Measurements from ENCODE around the gene HSPA1A.
A peak's percentile ranks its signal among the peaks of the same experiment; 100 is the strongest.
"Not testable (repeated sequence)": the region's sequence is repeated elsewhere in the genome, so short reads cannot be mapped to it uniquely, and the experiment has no call there.

The HSPA1A gene

GRCh38 chr6:31861919-31862343 lies 46.6 kb downstream of the HSPA1A start:
- no peaks in the 10 kb centered on the region for H3K4me1 ChIP-seq (ENCODE audit: insufficient read depth, poor library complexity, severe bottlenecking)
- no peak for ATAC-seq (ENCODE audit: low read depth)
- H3K36me3 ChIP-seq (ENCODE audit: low read depth): 0 out of 2 replicates have a peak, but pooled peaks cover 13% of the 10 kb centered on the region
- H3K9me3 ChIP-seq (ENCODE audit: severe bottlenecking): no peaks in the 10 kb centered on the region
- TF ChIP-seq CTCF (IDR thresholded peaks at IDR 0.05; ENCODE audit: poor library complexity, severe bottlenecking): no peak
- peak overlapping the region; percentile 66 for H3K4me3 ChIP-seq (ENCODE audit: severe bottlenecking)
- no peak overlapping the region for H3K27ac ChIP-seq (ENCODE audit: poor library complexity, severe bottlenecking)
- H3K27me3 ChIP-seq (ENCODE audit: insufficient read depth, poor library complexity, severe bottlenecking): no peaks in the 10 kb centered on the region
- DNase-seq (ENCODE audit: low spot score): no peak

- Histone ChIP-seq H3K27ac (ENCODE audit: poor library complexity, severe bottlenecking) (peak within 1 kb of the TSS; percentile 60), H3K36me3 (ENCODE audit: low read depth) (0 out of 2 replicates have a peak, but pooled peaks cover 13% of the 10 kb centered on the region), H3K4me3 (ENCODE audit: severe bottlenecking) (peak within 1 kb of the TSS; percentile 66), H3K9me3 (ENCODE audit: severe bottlenecking) (no peaks in the 10 kb centered on the region), H3K4me1 (ENCODE audit: insufficient read depth, poor library complexity, severe bottlenecking) (no peaks in the 10 kb centered on the region), H3K27me3 (ENCODE audit: insufficient read depth, poor library complexity, severe bottlenecking) (no peaks in the 10 kb centered on the region)
- no peak for TF ChIP-seq CTCF (IDR thresholded peaks at IDR 0.05; ENCODE audit: poor library complexity, severe bottlenecking)
- peak; percentile 96 for ATAC-seq (ENCODE audit: low read depth)
- DNase-seq (ENCODE audit: low spot score): peak; percentile 100
Observed at GRCh38 chr6:31862344-31863235, 47.2 kb downstream of the HSPA1A start, which contains the start of gene NEU1. Gene NEU1, minus strand, starts transcription at chr6:31862821. Its CDS starts 45 bp downstream, at chr6:31862776.

- H3K36me3 ChIP-seq (ENCODE audit: low read depth); H3K4me1 ChIP-seq (ENCODE audit: insufficient read depth, poor library complexity, severe bottlenecking); ATAC-seq (ENCODE audit: low read depth); H3K27me3 ChIP-seq (ENCODE audit: insufficient read depth, poor library complexity, severe bottlenecking); H3K9me3 ChIP-seq (ENCODE audit: severe bottlenecking); DNase-seq (ENCODE audit: low spot score): not testable (repeated sequence)
- Histone ChIP-seq H3K4me3 (ENCODE audit: severe bottlenecking) (peak overlapping the region; percentile 66), H3K27ac (ENCODE audit: poor library complexity, severe bottlenecking) (peak overlapping the region; percentile 60)
- peak; percentile 36 for TF ChIP-seq CTCF (IDR thresholded peaks at IDR 0.05; ENCODE audit: poor library complexity, severe bottlenecking)
Observed at GRCh38 chr6:31864123-31864562, 48.8 kb downstream of the HSPA1A start.

GRCh38 chr6:31864818-31865204 lies 49.5 kb downstream of the HSPA1A start:
- H3K9me3 ChIP-seq (ENCODE audit: severe bottlenecking): no peaks in the 10 kb centered on the region
- ATAC-seq (ENCODE audit: low read depth): no peak
- H3K4me3 ChIP-seq (ENCODE audit: severe bottlenecking): no peak overlapping the region
- 0 out of 2 replicates have a peak, but pooled peaks cover 2% of the 10 kb centered on the region for H3K36me3 ChIP-seq (ENCODE audit: low read depth)
- H3K27me3 ChIP-seq (ENCODE audit: insufficient read depth, poor library complexity, severe bottlenecking): no peaks in the 10 kb centered on the region
- no peak for DNase-seq (ENCODE audit: low spot score)
- no peaks in the 10 kb centered on the region for H3K4me1 ChIP-seq (ENCODE audit: insufficient read depth, poor library complexity, severe bottlenecking)
- no peak overlapping the region for H3K27ac ChIP-seq (ENCODE audit: poor library complexity, severe bottlenecking)
- TF ChIP-seq CTCF (IDR thresholded peaks at IDR 0.05; ENCODE audit: poor library complexity, severe bottlenecking): no peak
